ENCODE data around the gene MIDN. TPM values are rescaled to one million over a fixed set of nuclear protein-coding genes. Genes with fewer than 3 reads are reported as not detected.

MIDN gene
- total and polyA plus RNA-seq, 2 donors (not counting 3 experiments of a cell fraction or from before 2014, with no cell fraction given), result 20.0 to 85.9 TPM

DNA sequence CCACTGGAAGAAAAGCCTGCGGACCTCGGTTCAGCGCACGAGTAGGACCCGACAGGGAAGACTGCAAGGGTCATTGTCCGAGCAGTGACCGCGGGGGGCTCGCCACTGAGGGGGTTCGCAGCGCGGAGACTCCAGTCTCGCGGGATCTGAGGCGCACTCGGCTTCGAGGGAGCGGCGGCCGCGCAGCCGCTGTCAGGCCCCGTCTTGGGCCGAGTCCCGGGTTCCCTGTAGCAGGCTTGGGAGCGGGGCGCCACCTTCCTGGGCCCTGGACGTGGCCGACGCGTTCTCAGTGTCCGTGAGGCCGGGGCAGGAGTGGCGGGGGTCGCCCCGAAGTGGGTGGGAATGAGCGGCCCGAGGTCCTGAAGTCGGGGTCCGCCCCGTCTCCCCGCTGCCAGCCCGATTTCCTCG is 26.5 kb downstream of the MIDN start:
- no peaks in the 10 kb centered on the region for H3K9me1 ChIP-seq (replicated peaks; ENCODE audit: control insufficient read depth, extremely low read depth, insufficient read depth, low read length)
- no peak for DNase-seq (ENCODE audit: low read depth, low spot score)
- intact Hi-C loops (cut with micrococcal nuclease) (no loop called here), dilution Hi-C loops (cut with MboI; ENCODE audit: extremely low pct_ligation_motif_present, low sequenced_read_pairs) (no loop called here)
- no peaks in the 10 kb centered on the region for H3K9me3 ChIP-seq (replicated peaks; ENCODE audit: control insufficient read depth, insufficient read depth, low read length)
- no peak overlapping the region for H2AFZ ChIP-seq (ENCODE audit: low read depth, low read length)
- BruUV-seq (replicated peaks), result no TSS peak
- H3K27me3 ChIP-seq (ENCODE audit: control insufficient read depth in 2 of 2, insufficient read depth in 2 of 2, low read length in 2 of 2), result no peaks in the 10 kb centered on the region
- POLR2A ChIA-PET, result interaction anchor here (1.0 kb wide), 1 partner anchor 30 kb away, joined by 4 read pairs; no protein-coding TSS in a partner anchor
- CTCF ChIA-PET, result interaction anchor here (0.6 to 3.9 kb wide), 4 partner anchors 8 to 41 kb away, joined by 3 to 42 read pairs (median 14); no protein-coding TSS in a partner anchor
- TF ChIP-seq MYC (IDR thresholded peaks at IDR 0.05; ENCODE audit: low read depth, low read length) (no peak), FOS (IDR thresholded peaks at IDR 0.05; ENCODE audit: borderline replicate concordance, insufficient read depth, low read length) (no peak), GATA2 (IDR thresholded peaks at IDR 0.05; ENCODE audit: insufficient read depth, insufficient read length, low read depth, low read length) (no peak), POLR2A (IDR thresholded peaks at IDR 0.05; ENCODE audit: low read depth, low read length) (no peak), JUN (IDR thresholded peaks at IDR 0.05; ENCODE audit: borderline replicate concordance, insufficient read depth, insufficient read length, low read depth) (no peak), POLR2AphosphoS5 (IDR thresholded peaks at IDR 0.05; ENCODE audit: insufficient read depth, low read depth, low read length) (no peak), EZH2 (IDR thresholded peaks at IDR 0.05; ENCODE audit: borderline replicate concordance, low read depth, low read length, severe bottlenecking) (no peak)
- TF ChIP-seq, protein P1, sequence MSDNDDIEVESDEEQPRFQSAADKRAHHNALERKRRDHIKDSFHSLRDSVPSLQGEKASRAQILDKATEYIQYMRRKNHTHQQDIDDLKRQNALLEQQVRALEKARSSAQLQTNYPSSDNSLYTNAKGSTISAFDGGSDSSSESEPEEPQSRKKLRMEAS (IDR thresholded peaks at IDR 0.05; ENCODE audit: insufficient read depth, insufficient read length), result no peak
- TF ChIP-seq, protein P2, sequence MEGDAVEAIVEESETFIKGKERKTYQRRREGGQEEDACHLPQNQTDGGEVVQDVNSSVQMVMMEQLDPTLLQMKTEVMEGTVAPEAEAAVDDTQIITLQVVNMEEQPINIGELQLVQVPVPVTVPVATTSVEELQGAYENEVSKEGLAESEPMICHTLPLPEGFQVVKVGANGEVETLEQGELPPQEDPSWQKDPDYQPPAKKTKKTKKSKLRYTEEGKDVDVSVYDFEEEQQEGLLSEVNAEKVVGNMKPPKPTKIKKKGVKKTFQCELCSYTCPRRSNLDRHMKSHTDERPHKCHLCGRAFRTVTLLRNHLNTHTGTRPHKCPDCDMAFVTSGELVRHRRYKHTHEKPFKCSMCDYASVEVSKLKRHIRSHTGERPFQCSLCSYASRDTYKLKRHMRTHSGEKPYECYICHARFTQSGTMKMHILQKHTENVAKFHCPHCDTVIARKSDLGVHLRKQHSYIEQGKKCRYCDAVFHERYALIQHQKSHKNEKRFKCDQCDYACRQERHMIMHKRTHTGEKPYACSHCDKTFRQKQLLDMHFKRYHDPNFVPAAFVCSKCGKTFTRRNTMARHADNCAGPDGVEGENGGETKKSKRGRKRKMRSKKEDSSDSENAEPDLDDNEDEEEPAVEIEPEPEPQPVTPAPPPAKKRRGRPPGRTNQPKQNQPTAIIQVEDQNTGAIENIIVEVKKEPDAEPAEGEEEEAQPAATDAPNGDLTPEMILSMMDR (IDR thresholded peaks at IDR 0.05; ENCODE audit: extremely low read depth in 1 of 2, insufficient read depth in 1 of 2, low read depth in 1 of 2, low read length in 2 of 2), result no peak
- no peaks in the 10 kb centered on the region for H4K20me1 ChIP-seq (replicated peaks; ENCODE audit: control insufficient read depth, extremely low read depth, insufficient read depth, low read length)
- peaks cover 45% of the 10 kb centered on the region for H3K79me2 ChIP-seq (ENCODE audit: control insufficient read depth, insufficient read depth, low read length)
- H3K4me1 ChIP-seq (ENCODE audit: control insufficient read depth, extremely low read depth, insufficient read depth, low read length), result peaks cover 35% of the 10 kb centered on the region
- H3K27ac ChIP-seq (ENCODE audit: insufficient read depth, low read depth, low read length), result peak overlapping the region; percentile 95
- H3K4me2 ChIP-seq (ENCODE audit: insufficient read depth, low read length), result peak overlapping the region; percentile 40
- FAIRE-seq, result no peak
- H3K9ac ChIP-seq (replicated peaks; ENCODE audit: extremely low read depth, insufficient read depth, low read length), result peak overlapping the region; percentile 93
- peaks cover 23 to 40% of the 10 kb centered on the region in 2 experiments for H3K36me3 ChIP-seq (ENCODE audit: control insufficient read depth in 2 of 2, extremely low read depth in 1 of 2, insufficient read depth in 2 of 2, low read length in 2 of 2)
- H3K4me3 ChIP-seq (replicated peaks in 1 of 3; ENCODE audit: insufficient read depth in 1 of 3, low read depth in 1 of 3, low read length in 3 of 3), result peak overlapping the region in 2 of 3 experiments; percentile 10 to 78

Measured in endothelial cell of umbilical vein (primary cell).